K562 (cell line): Measurements from ENCODE around the gene CBLL1. TPM values are rescaled to one million over a fixed set of nuclear protein-coding genes. Genes with fewer than 3 reads are reported as not detected.

Source experiments
- ATAC-seq: fragments of 200-7000 bp; cut with Tn5 transposase; 3 replicates; pipeline ENCODE4 v1.9.1; 2020; ENCODE audit warnings: moderate library complexity
- BruUV-seq: library from RNA; stranded (reverse); fragments of 400-500 nt; replicated peaks from 2 replicates; lab custom pipeline; 2021; lab: Mats Ljungman, UMichigan
- CTCF ChIA-PET: fragments of 300-600 bp; formaldehyde crosslinking; extraction: SDS; loops from one replicate; lab custom pipeline; 2021; ENCODE audit warnings: low intra/inter-chr PET ratio; lab: Yijun Ruan, JAX
- POLR2A ChIA-PET: fragments of 300-600, 350-650 bp; sonication (Branson Sonifier 250); formaldehyde crosslinking; extraction: SDS; loops from one replicate; lab custom pipeline; 2021; ENCODE audit warnings: antibody characterized with exemption, inconsistent platforms; lab: Yijun Ruan, JAX
- DNase-seq, 4 experiments: peaks; one replicate each; pipeline versions ENCODE4 v3.0.0 to v3.0.0-alpha.2; 2011 to 2018; ENCODE audit warnings: low spot score in 3 of 4, mixed read lengths in 3 of 4; ENCODE audit errors: extremely low read depth in 1 of 4
- FAIRE-seq: peaks from 2 replicates; lab custom pipeline; 2011; peaks lifted over from hg19 to GRCh38; lab: Jason Lieb, UNC
- H2AFZ ChIP-seq: 2 replicates; pipeline ENCODE4 v1.6.0; 2011; ENCODE audit warnings: low read depth, low read length, control low read depth, inconsistent platforms
- H3K27ac ChIP-seq: fragments of 200-600 bp; 3 replicates; pipeline ENCODE4 v1.8.0; 2011; ENCODE audit warnings: low read depth, mild to moderate bottlenecking, control low read depth, inconsistent platforms, low read length, moderate library complexity, mixed read lengths; ENCODE audit errors: extremely low read depth
- H3K27me3 ChIP-seq, 2 experiments: fragments of 300-600 bp in 1 of 2; 2 replicates in 1 of 2; 3 replicates in 1 of 2; pipeline versions ENCODE4 v1.6.0 to v1.8.0; 2011; ENCODE audit warnings: inconsistent platforms in 2 of 2, low read length in 2 of 2, mild to moderate bottlenecking in 1 of 2, mixed read lengths in 1 of 2, moderate library complexity in 1 of 2; ENCODE audit not compliant: control insufficient read depth in 2 of 2, insufficient read depth in 2 of 2
- H3K36me3 ChIP-seq: fragments of 300-600 bp; 3 replicates; pipeline ENCODE4 v1.8.0; 2011; ENCODE audit warnings: mild to moderate bottlenecking, low read length, inconsistent platforms; ENCODE audit not compliant: control insufficient read depth, insufficient read depth
- H3K4me1 ChIP-seq, 2 experiments: fragments of 200-600 bp in 1 of 2; replicated peaks in 1 of 2; 2 replicates in 1 of 2; 3 replicates in 1 of 2; pipeline versions ENCODE4 v1.5.1 to v1.8.0; 2011; ENCODE audit warnings: inconsistent platforms in 2 of 2, low read length in 2 of 2, mild to moderate bottlenecking in 1 of 2, mixed read lengths in 1 of 2, moderate library complexity in 1 of 2; ENCODE audit not compliant: control insufficient read depth in 2 of 2, insufficient read depth in 2 of 2
- H3K4me2 ChIP-seq: 2 replicates; pipeline ENCODE4 v1.6.1; 2011; ENCODE audit warnings: low read length, control low read depth, inconsistent platforms, mixed read lengths; ENCODE audit not compliant: insufficient read depth
- H3K4me3 ChIP-seq: fragments of 200-600 bp; sonication (generic), shearing (Covaris generic); 2 replicates; pipeline ENCODE4 v1.5.1; 2016; ENCODE audit warnings: control low read depth, inconsistent platforms
- H3K79me2 ChIP-seq: fragments of 200-600 bp; 3 replicates; pipeline ENCODE4 v1.8.0; 2011; ENCODE audit warnings: low read length, inconsistent platforms; ENCODE audit not compliant: control insufficient read depth, insufficient read depth
- H3K9ac ChIP-seq, 2 experiments: 2 replicates each; pipeline versions ENCODE4 v1.6.0 to v1.6.1; 2011; ENCODE audit warnings: low read depth in 2 of 2, low read length in 2 of 2, control low read depth in 1 of 2, inconsistent platforms in 1 of 2, mild to moderate bottlenecking in 1 of 2, mixed read lengths in 1 of 2; ENCODE audit not compliant: insufficient read depth in 1 of 2
- H3K9me1 ChIP-seq: one replicate; pipeline ENCODE4 v1.6.0; 2011; ENCODE audit warnings: inconsistent platforms, mild to moderate bottlenecking, low read length, moderate library complexity; ENCODE audit not compliant: control insufficient read depth, insufficient read depth
- H3K9me3 ChIP-seq: replicated peaks from 2 replicates; pipeline ENCODE4 v1.5.1; 2011; ENCODE audit warnings: low read depth, low read length, inconsistent platforms; ENCODE audit not compliant: control insufficient read depth, insufficient read depth
- H4K20me1 ChIP-seq: replicated peaks from 2 replicates; pipeline ENCODE4 v1.6.1; 2011; ENCODE audit warnings: low read length, inconsistent platforms, mixed read lengths; ENCODE audit not compliant: control insufficient read depth, insufficient read depth
- ARID1B ChIP-seq: fragments of 450-650 bp; IDR thresholded peaks from 2 replicates; pipeline ENCODE4 v1.6.1; 2016; ENCODE audit warnings: antibody characterized with exemption, mild to moderate bottlenecking, inconsistent platforms
- ARNT ChIP-seq, 2 experiments: fragments of 450-650 bp; IDR thresholded peaks; 2 replicates each; pipeline ENCODE4 v1.6.1; 2016; ENCODE audit warnings: mild to moderate bottlenecking in 1 of 2
- ATF7 ChIP-seq: fragments of 450-650 bp; IDR thresholded peaks from 2 replicates; pipeline ENCODE4 v1.7.1; 2014; ENCODE audit warnings: mild to moderate bottlenecking, moderate library complexity
- LCOR ChIP-seq: sonication (generic); formaldehyde crosslinking; IDR thresholded peaks from 2 replicates; pipeline ENCODE4 v1.8.0; 2022; ENCODE audit warnings: mild to moderate bottlenecking, missing genetic modification reagents
- NCOA1 ChIP-seq: fragments of 450-650 bp; IDR thresholded peaks from 2 replicates; pipeline ENCODE4 v1.6.1; 2016; ENCODE audit warnings: low read depth
- RAD51 ChIP-seq: fragments of 450-650 bp; IDR thresholded peaks from 2 replicates; pipeline ENCODE4 v1.7.1; 2016; ENCODE audit warnings: low read depth, mild to moderate bottlenecking, borderline replicate concordance
- RFX7 ChIP-seq: fragments of 250-450 bp; sonication (Bioruptor Pico); IDR thresholded peaks from 2 replicates; pipeline ENCODE4 v1.5.1; 2021; ENCODE audit warnings: mild to moderate bottlenecking
- SIN3B ChIP-seq: fragments of 450-650 bp; IDR thresholded peaks from 2 replicates; pipeline ENCODE4 v1.6.1; 2017; ENCODE audit warnings: low read depth, mild to moderate bottlenecking, moderate library complexity
- TRIM24 ChIP-seq, 2 experiments: fragments of 450-650 bp; IDR thresholded peaks; 2 replicates each; pipeline ENCODE4 v1.6.1; 2016
- ZBTB17 ChIP-seq: fragments of 450-650 bp; formaldehyde crosslinking; IDR thresholded peaks from 2 replicates; pipeline ENCODE4 v1.4.0; 2020; ENCODE audit warnings: mild to moderate bottlenecking
- ZKSCAN3 ChIP-seq: fragments of 250-450 bp; sonication (Bioruptor Pico); IDR thresholded peaks from 2 replicates; pipeline ENCODE4 v1.4.0; 2020
- ZNF12 ChIP-seq: sonication (generic); formaldehyde crosslinking; IDR thresholded peaks from 2 replicates; pipeline ENCODE4 v1.4.0; 2020; ENCODE audit warnings: mild to moderate bottlenecking, missing genetic modification reagents
- ZNF140 ChIP-seq: fragments of 250-450 bp; sonication (Bioruptor Pico); IDR thresholded peaks from 2 replicates; pipeline ENCODE4 v1.8.0; 2021; ENCODE audit warnings: moderate library complexity, mild to moderate bottlenecking, inconsistent platforms
- ZNF224 ChIP-seq: sonication (generic); formaldehyde crosslinking; IDR thresholded peaks from 2 replicates; pipeline ENCODE4 v1.8.0; 2022; ENCODE audit warnings: mild to moderate bottlenecking, missing genetic modification reagents
- WGBS: fragments of 100-300 bp; shearing (Covaris generic); methylation state at CpG from one replicate; pipeline ENCODE4 v1.1.6; 2016; ENCODE audit warnings: low coverage, mixed read lengths; ENCODE audit not compliant: insufficient coverage; ENCODE audit errors: missing lambda C conversion rate; 5-methylcytosine and 5-hydroxymethylcytosine counted together
- in situ Hi-C: fragments of 300-500 bp; cut with MboI; formaldehyde crosslinking; loops from 4 replicates; pipeline ENCODE4 v1.15.0; 2018; ENCODE audit warnings: inconsistent platforms, mixed read lengths
- intact Hi-C: fragments of 100-400 bp; cut with micrococcal nuclease; formaldehyde crosslinking; loops from 2 replicates; pipeline ENCODE4 v1.14.2; 2022
- polyA plus RNA-seq, 8 experiments: library from polyadenylated mRNA; depleted of rRNA in 4 of 8; stranded (reverse) in 5 of 8; unstranded in 3 of 8; fragments of >200 nt; fragmentation: Nextera tagmentation in 2 of 8; fragmentation: Illumina TruSeq in 1 of 8; extraction: Ambion mirVana in 2 of 8; extraction: Trizol in 1 of 8; gene quantifications; 2 replicates each; pipeline versions ENCODE4 v1.2.1 to v1.2.3, GENCODE V29; 2011 to 2014; ENCODE audit warnings: inconsistent platforms in 1 of 8, missing spikeins in 1 of 8
- total RNA-seq, 7 experiments: library from RNA; depleted of rRNA in 6 of 7; stranded (reverse); fragments of >200 nt in 6 of 7; fragmentation: Illumina TruSeq in 2 of 7; extraction: Trizol in 2 of 7; gene quantifications; 2 replicates each; pipeline versions ENCODE4 v1.2.1 to v1.2.3, GENCODE V29; 2011 to 2021; ENCODE audit warnings: low replicate concordance in 1 of 7
- TF ChIP-seq, protein P1 (sequence below): fragments of 250-450 bp; sonication (Bioruptor Pico); IDR thresholded peaks from 2 replicates; pipeline ENCODE4 v1.5.0; 2021; ENCODE audit warnings: mild to moderate bottlenecking, moderate library complexity
- TF ChIP-seq, protein P2 (sequence below): fragments of 250-450 bp; sonication (Bioruptor Pico); IDR thresholded peaks from 2 replicates; pipeline ENCODE4 v1.8.0; 2022; ENCODE audit warnings: moderate library complexity, mild to moderate bottlenecking, inconsistent platforms

Gene CBLL1
- total and polyA plus RNA-seq, 9 of the 15 experiments (the other 6 are each of a cell fraction or from before 2014, with no cell fraction given): 14.7 to 67.9 (median 35.4) TPM

GRCh38 chr7:107809179-107809578 lies 65.2 kb downstream of the CBLL1 start:
- Histone ChIP-seq H3K27me3 (peaks cover 0 to 2% of the 10 kb centered on the region in 2 experiments; a peak in 1 of 5 replicates), H3K9ac (no peak overlapping the region), H3K9me3 (no peaks in the 10 kb centered on the region), H3K79me2 (no peaks in the 10 kb centered on the region), H3K4me3 (no peak overlapping the region), H3K9me1 (no peaks in the 10 kb centered on the region), H2AFZ (peak overlapping the region; percentile 77), H3K4me2 (no peak overlapping the region), H4K20me1 (no peaks in the 10 kb centered on the region), H3K36me3 (no peaks in the 10 kb centered on the region), H3K27ac (no peak overlapping the region), H3K4me1 (no peaks in the 10 kb centered on the region)
- BruUV-seq: no TSS peak
- DNase-seq (no peak), ATAC-seq (peak; percentile 55; the same call in 2 of the 3 replicates), FAIRE-seq (no peak)
- WGBS: 45% methylated on average over 4 of the region's 4 CpGs
- intact Hi-C loops: no loop called here
- CTCF ChIA-PET: no interaction called here
- TF ChIP-seq NCOA1 (no peak), RFX7 (CRISPR knock-in tag) (no peak)
- in situ Hi-C loops: no loop called here
- POLR2A ChIA-PET: interaction anchor here (0.6 kb wide), 1 partner anchor 329 kb away, joined by 3 read pairs; no protein-coding TSS in a partner anchor

DNA sequence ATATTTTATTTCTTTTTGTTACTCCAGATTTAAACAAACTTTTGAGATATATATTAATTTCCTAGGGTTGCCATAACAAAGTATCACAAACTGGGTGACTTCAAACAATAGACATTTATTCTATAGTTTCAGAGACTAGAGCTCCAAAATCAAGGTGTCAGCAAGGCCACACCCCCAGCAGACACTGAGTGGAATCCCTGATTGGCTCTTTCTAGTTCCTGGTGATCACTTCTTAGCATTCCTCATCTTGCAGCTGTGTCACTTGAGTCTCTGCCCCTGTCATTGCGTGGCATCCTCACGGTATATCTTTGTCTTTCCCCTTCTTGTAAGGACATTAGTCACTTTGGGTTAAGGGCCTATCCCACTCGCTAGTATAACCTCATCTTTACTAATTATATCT lies 66.7 kb downstream of the CBLL1 start:
- Histone ChIP-seq H3K27ac (no peak overlapping the region), H3K9ac (no peak overlapping the region), H3K4me3 (no peak overlapping the region), H3K79me2 (no peaks in the 10 kb centered on the region), H3K9me3 (no peaks in the 10 kb centered on the region), H3K27me3 (no peaks in the 10 kb centered on the region; a peak in 1 of 5 replicates), H3K4me2 (no peak overlapping the region), H3K9me1 (no peaks in the 10 kb centered on the region), H3K4me1 (no peaks in the 10 kb centered on the region), H3K36me3 (no peaks in the 10 kb centered on the region), H2AFZ (peak overlapping the region; percentile 26; the same call in 1 of the 2 replicates), H4K20me1 (no peaks in the 10 kb centered on the region)
- ChIA-PET POLR2A (no interaction called here), CTCF (no interaction called here)
- 14% methylated on average over 3 of the region's 3 CpGs for WGBS
- DNase-seq (peak in 3 of 4 experiments; percentile 22 to 52 (median 38)), FAIRE-seq (no peak), ATAC-seq (peak; percentile 78)
- in situ Hi-C loops: no loop called here
- no TSS peak for BruUV-seq
- intact Hi-C loops: no loop called here
- TF ChIP-seq ZNF140 (CRISPR knock-in tag) (no peak), ZBTB17 (CRISPR knock-in tag) (no peak), ATF7 (no peak), ZNF12 (CRISPR knock-in tag) (no peak), LCOR (CRISPR knock-in tag) (no peak), ARNT (IDR thresholded peaks at IDR 0.05) (no peak), TRIM24 (IDR thresholded peaks at IDR 0.05) (no peak), RAD51 (no peak), ZNF224 (CRISPR knock-in tag) (no peak), ZKSCAN3 (CRISPR knock-in tag) (no peak), ARID1B (no peak), SIN3B (no peak)
- TF ChIP-seq, protein P1, sequence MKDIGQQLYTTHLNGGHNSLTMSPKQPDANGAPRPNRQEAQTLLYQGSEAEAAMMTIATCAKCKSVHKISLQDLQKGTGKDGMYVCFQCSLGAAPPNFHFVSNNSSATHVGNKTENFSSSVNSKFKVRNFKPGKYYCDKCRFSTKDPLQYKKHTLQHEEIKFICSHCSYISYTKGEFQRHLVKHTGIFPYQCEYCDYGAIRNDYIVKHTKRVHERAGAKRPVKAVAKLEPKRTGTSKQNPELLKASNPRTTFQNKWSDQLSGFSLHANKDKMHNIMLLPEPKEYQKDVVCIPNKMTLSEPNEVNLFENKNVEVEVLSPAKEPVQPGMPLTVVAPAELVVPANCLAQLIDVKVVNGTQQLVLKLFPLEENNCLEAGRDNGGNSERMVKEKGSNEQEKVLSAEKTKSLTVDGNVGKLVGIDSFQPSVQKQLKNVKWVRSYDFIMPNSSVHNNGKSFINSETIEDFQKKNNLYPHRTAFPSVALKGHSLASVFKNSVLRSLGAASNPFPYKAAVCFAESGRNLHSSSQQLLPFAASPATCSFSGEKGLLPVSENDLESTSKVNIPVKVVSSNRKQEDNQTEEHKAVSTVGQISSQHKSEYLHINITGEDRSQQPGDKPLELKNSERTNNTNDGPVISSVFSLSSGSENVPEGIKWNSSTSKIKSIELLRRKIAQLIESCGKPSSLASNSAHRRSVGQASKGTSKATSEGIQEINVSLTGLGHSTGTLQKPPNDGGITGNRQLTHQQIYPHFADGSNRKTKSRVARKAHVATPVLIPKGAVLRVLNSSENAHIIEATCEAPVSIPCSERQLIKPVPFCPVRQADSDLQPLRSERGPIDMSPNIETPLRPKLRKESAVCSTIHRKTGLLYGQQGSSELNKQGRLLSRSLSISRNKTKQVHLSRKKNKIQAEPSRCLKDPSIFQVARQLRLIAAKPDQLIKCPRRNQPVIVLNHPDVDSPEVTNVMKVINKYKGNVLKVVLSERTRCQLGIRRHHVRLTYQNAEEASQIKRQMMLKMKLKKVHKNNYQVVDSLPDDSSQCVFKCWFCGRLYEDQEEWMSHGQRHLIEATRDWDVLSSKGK (CRISPR knock-in tag): no peak
- TF ChIP-seq, protein P2, sequence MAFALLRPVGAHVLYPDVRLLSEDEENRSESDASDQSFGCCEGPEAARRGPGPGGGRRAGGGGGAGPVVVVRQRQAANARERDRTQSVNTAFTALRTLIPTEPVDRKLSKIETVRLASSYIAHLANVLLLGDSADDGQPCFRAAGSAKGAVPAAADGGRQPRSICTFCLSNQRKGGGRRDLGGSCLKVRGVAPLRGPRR (CRISPR knock-in tag): no peak
